Heart right ventricle (tissue), 16 donors: Measurements from ENCODE around the gene ADIRF. TPM values are rescaled to one million over a fixed set of nuclear protein-coding genes. Genes with fewer than 3 reads are reported as not detected.

ENCODE experiments used
- ATAC-seq, 8 donors: fragments of 200-7000 bp; cut with Tn5 transposase; one replicate each; pipeline ENCODE4 v1.9.1; 2020; ENCODE audit warnings: mild to moderate bottlenecking in 8 of 8, moderate library complexity in 8 of 8, moderate number of reproducible peaks in 1 of 8
- DNase-seq, 2 donors: peaks; one replicate each; pipeline ENCODE4 v3.0.0-alpha.2; 2020
- H3K27ac ChIP-seq, 10 donors: fragments of 200-600 bp; sonication (generic) in 2 of 10; one replicate each; pipeline versions ENCODE4 v1.5.0 to v1.8.0; 2020 to 2022; ENCODE audit warnings: mild to moderate bottlenecking in 3 of 10
- H3K27me3 ChIP-seq, 7 donors: fragments of 200-600 bp; one replicate each; pipeline ENCODE4 v1.8.0; 2021 to 2022; ENCODE audit warnings: mild to moderate bottlenecking in 2 of 7
- H3K36me3 ChIP-seq, 9 donors: fragments of 200-600 bp; sonication (generic) in 1 of 9; one replicate each; pipeline versions ENCODE4 v1.5.0 to v1.8.0; 2020 to 2022; ENCODE audit warnings: mild to moderate bottlenecking in 2 of 9
- H3K4me1 ChIP-seq, 9 donors: fragments of 200-600 bp; sonication (generic) in 1 of 9; one replicate each; pipeline versions ENCODE4 v1.5.0 to v1.8.0; 2020 to 2022; ENCODE audit warnings: mild to moderate bottlenecking in 4 of 9
- H3K4me3 ChIP-seq, 10 donors: fragments of 200-600 bp; sonication (generic) in 2 of 10; one replicate each; pipeline versions ENCODE4 v1.5.0 to v1.8.0; 2020 to 2022; ENCODE audit warnings: mild to moderate bottlenecking in 7 of 10, moderate library complexity in 2 of 10
- H3K9me3 ChIP-seq, 11 donors: fragments of 200-600 bp in 10 of 11; sonication (generic) in 2 of 11; one replicate each; pipeline versions ENCODE4 v1.5.0 to v1.8.0; 2013 to 2022; ENCODE audit warnings: mild to moderate bottlenecking in 2 of 11, control low read depth in 1 of 11, moderate library complexity in 1 of 11
- WGBS, 2 donors: extraction: QIAGEN DNeasy Blood & Tissue Kit; methylation state at CpG; one replicate each; pipeline ENCODE4 v1.1.7; 2013; ENCODE audit warnings: inconsistent platforms in 1 of 2; 5-methylcytosine and 5-hydroxymethylcytosine counted together
- intact Hi-C, 10 donors: fragments of 100-400 bp; cut with DNase I; formaldehyde crosslinking; loops; one replicate each; pipeline versions ENCODE4 v1.11.1 to v1.14.2; 2022
- polyA plus RNA-seq, 2 donors: library from polyadenylated mRNA; stranded (reverse); fragments of 200-250 nt; gene quantifications; one replicate each; pipeline ENCODE4 v1.2.3, GENCODE V29; 2013
- total RNA-seq, 10 donors: library from RNA; stranded (reverse); fragmentation: NEBNext Ultra II Directional in 3 of 10; extraction: Animal tissue kit (Norgen Biotek cat#: 25700) in 3 of 10; gene quantifications; one replicate each; pipeline versions ENCODE4 v1.2.1 to v1.2.4, GENCODE V29; 2021 to 2023
- TF ChIP-seq, protein P1 (sequence below), 9 donors: fragments of 200-600 bp; sonication (generic) in 2 of 9; IDR thresholded peaks; one replicate each; pipeline versions ENCODE4 v1.5.0 to v1.8.0; 2021 to 2022; ENCODE audit warnings: antibody characterized with exemption in 9 of 9, mild to moderate bottlenecking in 5 of 9, moderate library complexity in 1 of 9
- donor health status: Arrhythmogenic right ventricular cardiomyopathy.
- donor health status: ischemic (EF 13 %, LVEDD 7.1; RV severe dilation, severe dysfunction).
- donor health status: healthy with polysubstance abuse.
- donor health status: DM: no; HTN: yes; CAD: no.
- donor health status: DM: no; HTN: no; CAD: no.
- donor health status: ischemic (EF 25% LVEDD 6.9; RV normal size, moderate dysfunction).
- donor health status: ischemic (EF 25% LVEDD 5.7; RV mildly dilated, moderate dysfunction).
- donor health status: healthy.
- donor health status: DM: yes; HTN: yes; CAD: no.
- donor health status: Ischemic cardiomyopathy.
- donor health status: ischemic (EF 35%, LVEDD 5.7; RV mildly dilated, moderate dysfunction).
- donor health status: nonischemic (EF 11% LVEDD 7.7; RV severe dilation, severe dysfunction).
- donor health status: DM: yes; HTN: yes; CAD: no.
- donor health status: PGD.
- donor health status: ischemic (EF 29% LVEDD 5.4; RV normal size, mild dysfunction).
- donor health status: nonischemic (EF 23%, LVEDD 6.1; RV moderate dilation, normal function).

The ADIRF gene
- total and polyA plus RNA-seq, 12 donors, result 18.5 to 234 (median 42.2) TPM

DNA sequence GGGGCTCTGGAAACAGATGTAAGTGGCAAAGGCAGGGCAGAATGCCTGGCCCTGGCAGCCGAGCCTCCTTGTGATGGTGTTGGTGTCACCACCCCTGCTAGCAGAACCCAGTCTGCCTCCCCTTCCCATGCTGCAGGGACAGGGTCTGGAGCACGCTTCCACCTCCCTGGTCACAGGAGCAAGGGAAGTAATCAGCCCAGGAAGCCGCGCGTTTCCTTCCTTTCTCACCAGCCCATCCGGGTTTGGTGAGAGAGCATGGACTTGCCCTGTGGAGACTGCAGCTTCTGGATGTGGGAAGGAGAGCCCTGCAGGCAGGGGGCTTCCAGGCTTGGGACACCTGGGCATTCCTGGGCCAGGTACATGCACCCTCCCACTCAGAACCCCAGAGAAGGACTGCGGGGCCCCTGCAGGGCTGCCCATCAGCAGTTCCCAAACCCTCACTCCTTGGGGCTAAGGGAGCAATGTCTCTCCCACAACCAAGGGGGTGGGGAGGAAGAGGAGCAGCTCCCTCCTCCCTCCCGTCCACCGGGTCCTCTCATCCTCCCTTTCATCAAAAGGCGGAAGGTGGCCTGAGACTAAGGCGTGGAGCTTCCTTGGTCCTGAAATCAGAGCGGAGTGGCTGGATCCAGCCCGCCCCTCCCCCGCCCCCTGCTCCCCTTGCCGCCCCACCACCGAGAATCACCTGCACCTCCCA is 12.6 kb upstream of the ADIRF start:
- 53 to 57% methylated on average over 15 to 16 of the region's 16 CpGs for WGBS, 2 donors
- DNase-seq (peak in 1 of 2 donors; percentile 67), ATAC-seq (peak in 4 of 8 donors; percentile 2 to 31 (median 28))

DNA sequence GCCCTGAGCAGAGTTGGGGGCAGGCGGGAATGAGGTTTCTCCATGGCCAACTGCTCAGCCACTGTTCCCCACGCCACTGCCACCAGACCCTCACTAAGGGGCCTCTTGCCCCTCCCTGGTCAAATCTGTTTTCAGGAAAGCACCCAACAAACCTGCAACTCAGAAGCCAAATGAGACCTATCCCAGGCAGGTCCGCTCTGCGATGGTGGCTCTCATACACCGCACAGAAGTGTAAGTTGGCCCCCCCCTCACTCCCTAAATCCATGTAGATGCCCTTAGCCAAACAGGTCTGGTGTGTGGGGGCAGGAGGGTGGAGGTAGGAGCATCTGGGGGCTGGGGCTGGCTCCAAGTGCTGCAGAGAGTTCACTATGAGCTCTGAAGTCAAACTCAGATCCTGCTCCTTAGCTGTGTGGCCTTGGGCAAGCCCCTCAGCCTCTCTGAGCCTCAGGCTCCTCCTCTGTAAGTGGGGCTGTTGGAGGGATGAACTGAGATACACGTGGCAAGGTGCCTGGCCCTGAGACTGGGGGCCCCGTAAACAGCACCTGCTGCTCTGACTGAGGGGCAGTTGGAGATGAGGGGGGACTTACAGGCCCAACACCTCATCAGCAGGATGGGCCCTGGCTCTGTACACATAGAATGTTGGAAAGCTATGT is 12.0 kb upstream of the ADIRF start:
- peaks cover 0 to 15% (median 0%) of the 10 kb centered on the region in 11 donors for H3K9me3 ChIP-seq
- ATAC-seq (no peak), DNase-seq (no peak)
- intact Hi-C loops, result no loop called here
- peaks cover 21 to 91% (median 72%) of the 10 kb centered on the region in 9 donors for H3K4me1 ChIP-seq
- TF ChIP-seq, protein P1, sequence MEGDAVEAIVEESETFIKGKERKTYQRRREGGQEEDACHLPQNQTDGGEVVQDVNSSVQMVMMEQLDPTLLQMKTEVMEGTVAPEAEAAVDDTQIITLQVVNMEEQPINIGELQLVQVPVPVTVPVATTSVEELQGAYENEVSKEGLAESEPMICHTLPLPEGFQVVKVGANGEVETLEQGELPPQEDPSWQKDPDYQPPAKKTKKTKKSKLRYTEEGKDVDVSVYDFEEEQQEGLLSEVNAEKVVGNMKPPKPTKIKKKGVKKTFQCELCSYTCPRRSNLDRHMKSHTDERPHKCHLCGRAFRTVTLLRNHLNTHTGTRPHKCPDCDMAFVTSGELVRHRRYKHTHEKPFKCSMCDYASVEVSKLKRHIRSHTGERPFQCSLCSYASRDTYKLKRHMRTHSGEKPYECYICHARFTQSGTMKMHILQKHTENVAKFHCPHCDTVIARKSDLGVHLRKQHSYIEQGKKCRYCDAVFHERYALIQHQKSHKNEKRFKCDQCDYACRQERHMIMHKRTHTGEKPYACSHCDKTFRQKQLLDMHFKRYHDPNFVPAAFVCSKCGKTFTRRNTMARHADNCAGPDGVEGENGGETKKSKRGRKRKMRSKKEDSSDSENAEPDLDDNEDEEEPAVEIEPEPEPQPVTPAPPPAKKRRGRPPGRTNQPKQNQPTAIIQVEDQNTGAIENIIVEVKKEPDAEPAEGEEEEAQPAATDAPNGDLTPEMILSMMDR (IDR thresholded peaks at IDR 0.05), result no peak
- H3K4me3 ChIP-seq, result peak overlapping the region; percentile 23 to 68 (median 58)
- no peaks in the 10 kb centered on the region for H3K27me3 ChIP-seq
- WGBS, 2 donors, result 62 to 64% methylated on average over 7 of the region's 7 CpGs
- peaks cover 0 to 7% (median 0%) of the 10 kb centered on the region in 9 donors for H3K36me3 ChIP-seq
- peak overlapping the region; percentile 85 to 97 (median 90) for H3K27ac ChIP-seq

More for the DNA sequence above, 12.6 kb upstream of the ADIRF start:
- Histone ChIP-seq H3K9me3 (peaks cover 0 to 15% (median 0%) of the 10 kb centered on the region in 11 donors), H3K36me3 (peaks cover 0 to 9% (median 0%) of the 10 kb centered on the region in 9 donors), H3K4me1 (peaks cover 18 to 96% (median 72%) of the 10 kb centered on the region in 9 donors), H3K27ac (peak overlapping the region; percentile 85 to 97 (median 90)), H3K27me3 (no peaks in the 10 kb centered on the region), H3K4me3 (peak overlapping the region; percentile 35 to 68 (median 58))
- intact Hi-C loops, result no loop called here
- TF ChIP-seq, protein P1 (IDR thresholded peaks at IDR 0.05), result no peak

DNA sequence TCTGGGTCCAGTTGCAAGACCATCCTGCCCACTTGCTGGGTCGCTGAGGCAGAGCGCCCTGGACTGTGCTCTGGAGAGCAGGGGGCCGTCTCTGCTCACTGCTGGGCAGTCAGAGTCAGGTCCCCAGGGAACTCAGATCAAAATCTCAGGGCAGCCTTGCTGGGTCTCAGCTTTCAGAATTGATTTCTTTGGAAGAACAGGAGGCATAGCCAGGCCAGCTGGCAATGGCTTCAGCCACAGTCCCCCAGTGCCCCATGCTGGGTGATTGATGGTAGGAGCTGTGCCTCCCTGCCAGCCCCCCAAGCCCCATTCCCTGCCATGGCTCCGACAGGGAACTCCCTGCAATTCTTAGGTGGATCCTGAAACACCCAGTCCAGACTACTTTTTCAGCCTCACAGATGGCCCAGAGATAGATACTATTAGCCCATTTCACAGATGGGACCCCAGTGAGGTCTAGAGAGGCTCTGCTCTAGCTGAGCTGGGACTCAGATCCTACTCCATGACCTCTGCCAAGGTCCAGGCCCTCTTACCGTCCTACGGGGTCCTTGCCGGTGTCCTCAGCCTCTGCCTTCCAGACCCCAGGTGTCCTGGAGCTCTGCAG is 11.3 kb upstream of the ADIRF start:
- 58 to 60% methylated on average over 7 of the region's 7 CpGs for WGBS, 2 donors
- no peaks in the 10 kb centered on the region for H3K27me3 ChIP-seq

More for the DNA sequence above, 11.3 kb upstream of the ADIRF start:
- Histone ChIP-seq H3K4me3 (peak overlapping the region; percentile 23 to 68 (median 58)), H3K9me3 (peaks cover 0 to 12% (median 0%) of the 10 kb centered on the region in 11 donors), H3K4me1 (peaks cover 21 to 85% (median 65%) of the 10 kb centered on the region in 9 donors), H3K36me3 (peaks cover 0 to 8% (median 0%) of the 10 kb centered on the region in 9 donors), H3K27ac (peak overlapping the region; percentile 85 to 97 (median 90))
- DNase-seq, result no peak
- ATAC-seq, result no peak
- intact Hi-C loops, result no loop called here
- TF ChIP-seq, protein P1 (IDR thresholded peaks at IDR 0.05), result no peak
